IPS-NIHi11 (cell line): ENCODE measurements around the gene PGM3.

Experiments
- DNase-seq: peaks from one replicate; pipeline ENCODE4 v3.0.0; 2012; ENCODE audit warnings: mixed read lengths, low spot score

The PGM3 gene

DNA sequence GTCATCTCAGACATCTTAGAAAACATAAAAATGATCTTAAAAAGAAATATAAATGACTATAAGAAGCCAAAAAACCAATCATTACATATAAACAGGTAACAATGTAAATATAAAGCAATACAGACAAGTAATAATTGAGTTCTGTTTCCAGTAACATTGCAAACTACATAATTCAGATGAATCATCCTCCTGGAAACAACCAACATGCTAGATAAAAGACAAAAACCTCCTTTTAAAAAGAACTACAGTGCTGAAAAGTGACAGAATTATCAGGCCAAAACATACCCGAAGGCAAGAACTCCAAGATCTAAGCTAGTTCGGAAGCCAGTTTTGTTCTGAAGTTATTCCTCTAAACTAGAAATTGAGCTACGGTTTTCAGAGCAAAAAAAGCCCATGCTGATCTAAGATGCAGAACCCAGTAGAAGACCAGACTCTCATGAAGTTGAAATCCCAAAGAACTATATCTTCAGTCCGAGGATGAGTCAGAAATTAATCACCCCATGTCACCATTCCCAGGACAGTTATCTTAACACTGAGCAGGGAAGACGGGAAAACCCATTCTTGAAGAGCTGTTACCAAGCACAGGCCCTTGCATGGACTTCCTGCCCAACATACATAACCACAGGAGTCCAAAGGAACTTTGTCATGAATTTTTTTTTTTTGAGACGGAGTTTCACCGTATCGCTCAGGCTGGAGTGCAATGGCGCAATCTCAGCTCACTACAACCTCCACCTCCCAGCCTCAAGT is 9.8 kb downstream of the PGM3 start:
- DNase-seq = no peak

GRCh38 chr6:83182114-83182513 is 11.0 kb downstream of the PGM3 start:
- no peak for DNase-seq

DNA sequence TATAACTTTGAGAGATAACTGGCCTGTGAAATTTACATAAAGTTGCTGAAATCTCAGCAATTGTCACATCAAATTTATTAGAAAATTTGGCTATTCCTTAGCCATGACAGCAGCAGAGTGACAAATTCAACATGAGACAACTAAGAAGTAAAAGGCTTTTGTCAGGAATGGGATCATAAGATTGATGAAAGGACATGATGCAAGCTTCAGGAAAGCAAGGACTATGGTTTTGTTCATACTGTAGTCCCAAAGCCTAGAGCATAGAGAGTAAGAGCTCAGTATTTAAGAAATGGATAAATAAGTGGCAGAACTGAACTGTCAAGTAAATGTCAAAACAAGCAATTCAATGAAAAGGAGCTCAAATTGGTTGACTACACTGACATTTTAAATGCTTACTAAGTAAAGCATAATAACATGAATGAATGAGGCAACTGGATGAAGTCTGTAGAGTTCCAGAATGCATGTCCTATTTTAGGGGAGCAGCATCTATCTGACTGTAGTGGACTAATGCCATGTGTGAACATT is 12.6 kb downstream of the PGM3 start:
- DNase-seq = no peak

- DNase-seq = no peak
Observed at GRCh38 chr6:83176246-83176645, 16.8 kb downstream of the PGM3 start.

DNA sequence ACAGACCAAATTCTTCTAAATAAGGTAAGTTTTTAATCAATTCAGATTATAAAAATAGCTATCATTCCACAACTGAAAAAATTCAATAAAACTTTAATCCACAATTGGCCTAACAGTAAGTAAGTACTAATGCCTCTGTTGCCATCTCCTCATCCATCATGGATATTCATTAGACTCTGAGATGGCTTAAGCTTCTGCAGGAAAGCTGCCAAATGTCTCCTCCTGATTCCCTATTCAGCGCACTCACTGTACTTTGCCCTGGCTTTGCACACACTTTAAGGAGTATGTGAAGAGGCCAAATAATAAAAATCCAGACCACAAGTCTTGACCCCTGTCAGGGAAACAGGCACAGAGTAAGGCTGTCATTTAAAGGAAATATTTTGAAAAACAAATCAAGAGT is 23.6 kb downstream of the PGM3 start:
- no peak for DNase-seq

DNA sequence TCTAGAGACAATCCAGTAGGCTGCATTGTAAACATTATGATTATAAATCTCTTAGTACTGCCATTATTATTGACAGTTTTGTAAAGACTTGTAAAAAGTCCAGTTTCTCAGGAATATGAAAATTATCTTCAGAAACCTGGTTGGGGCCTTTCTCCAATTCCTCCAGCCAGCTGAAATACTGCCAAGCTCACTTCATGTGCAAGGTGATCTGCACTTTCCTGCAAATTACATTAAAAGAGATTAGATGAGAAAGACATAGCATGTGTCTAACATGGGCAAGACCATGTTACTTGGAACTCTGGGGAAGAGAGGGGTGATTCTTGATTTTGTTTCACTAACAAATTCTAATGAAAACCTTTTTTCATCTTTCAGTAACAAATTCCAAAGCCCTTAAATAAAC is 24.0 kb downstream of the PGM3 start:
- DNase-seq = no peak

DNA sequence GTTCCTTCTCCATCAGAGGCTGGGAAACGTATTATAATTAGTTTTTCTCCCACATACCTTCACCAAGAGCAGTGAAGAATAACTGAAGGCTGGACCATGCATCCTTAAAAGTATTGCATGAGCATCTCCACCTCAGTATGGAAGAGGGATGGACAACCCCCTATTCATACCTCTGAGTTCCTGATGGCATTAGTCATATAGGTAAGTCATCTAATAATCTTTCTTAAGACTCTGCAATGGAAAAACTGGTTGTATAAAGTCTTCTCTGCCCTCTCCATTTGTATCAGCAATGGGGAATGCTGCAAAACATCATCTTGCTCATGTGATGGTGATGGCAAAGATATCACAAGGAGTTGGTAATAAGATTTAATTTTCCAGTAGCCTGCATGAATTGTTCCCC is 24.5 kb downstream of the PGM3 start:
- DNase-seq = no peak

DNA sequence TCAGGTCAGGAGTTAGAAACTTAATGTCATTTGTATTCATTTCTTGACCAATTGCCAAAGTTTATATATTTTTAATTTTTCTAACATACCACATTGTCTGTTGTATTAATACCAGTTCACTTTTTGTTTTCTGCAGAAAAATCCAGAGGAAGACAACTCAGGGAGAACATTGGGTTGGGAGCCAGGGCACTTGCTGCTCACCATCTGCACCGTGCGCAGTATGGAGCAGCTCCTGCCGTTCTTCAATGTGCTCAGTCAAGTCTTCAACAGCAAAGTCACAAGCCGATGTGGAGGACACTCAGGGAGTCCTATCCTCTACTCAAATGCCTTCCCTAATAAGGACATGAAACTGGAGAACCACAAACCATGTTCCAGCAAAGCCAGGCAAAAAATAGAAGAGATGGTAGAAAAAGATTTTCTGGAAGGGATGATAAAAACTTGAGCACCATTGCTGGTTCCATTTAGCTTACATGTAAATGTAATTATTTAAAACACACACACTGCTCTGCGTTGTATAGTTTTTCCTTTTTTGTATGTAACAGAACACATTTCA is 25.3 kb downstream of the PGM3 start:
- DNase-seq = no peak

- no peak for DNase-seq
Observed at GRCh38 chr6:83160167-83160566, 32.9 kb downstream of the PGM3 start.

DNA sequence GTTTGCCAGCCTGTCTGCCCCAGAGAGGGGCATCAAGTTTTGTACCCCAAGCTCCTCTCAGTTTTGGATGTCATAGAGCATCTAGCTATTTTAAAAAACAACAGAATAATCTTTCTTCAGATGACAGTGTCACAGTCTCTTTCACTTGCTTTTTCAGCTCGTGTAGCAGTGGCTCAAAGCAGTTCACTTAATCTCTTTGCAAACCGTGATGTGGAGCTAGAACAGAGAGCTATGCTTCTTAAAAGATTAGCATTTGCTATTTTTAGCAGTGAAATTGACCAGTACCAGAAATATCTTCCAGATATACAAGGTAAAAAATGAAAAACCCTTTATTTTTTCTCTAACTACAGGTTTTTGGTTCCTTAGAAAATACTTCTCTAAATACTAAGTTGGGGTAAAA is 37.3 kb downstream of the PGM3 start:
- DNase-seq = no peak

DNA sequence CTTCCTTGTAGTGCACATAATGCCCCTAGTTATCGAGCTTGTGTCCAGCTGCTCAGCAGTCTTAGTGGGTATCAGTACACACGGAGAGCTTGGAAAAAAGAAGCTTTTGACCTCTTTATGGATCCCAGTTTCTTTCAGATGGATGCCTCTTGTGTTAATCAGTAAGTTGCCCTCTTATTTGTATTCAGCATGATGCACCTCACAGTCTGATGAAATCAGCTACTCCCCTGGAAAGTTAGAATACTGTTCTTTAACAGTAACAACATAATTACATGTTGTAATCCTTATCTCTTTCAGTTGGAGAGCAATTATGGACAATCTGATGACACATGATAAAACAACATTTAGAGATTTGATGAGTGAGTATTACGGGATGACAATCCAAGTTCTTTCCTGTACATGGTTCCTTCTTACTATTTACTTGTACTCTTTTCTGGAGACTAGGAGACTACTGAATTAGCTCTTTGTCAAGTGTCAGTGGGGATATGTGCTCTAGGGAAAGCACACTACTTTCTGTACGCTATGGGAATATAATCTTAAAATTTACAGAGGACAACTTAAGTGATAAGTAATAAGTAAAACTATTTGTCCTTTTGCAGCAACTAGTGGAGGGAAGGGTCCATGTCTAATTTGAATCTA is 39.1 kb downstream of the PGM3 start:
- no peak for DNase-seq

- no peak for DNase-seq
Observed at GRCh38 chr6:83152913-83153312, 40.2 kb downstream of the PGM3 start.

GRCh38 chr6:83151114-83151513 is 42.0 kb downstream of the PGM3 start:
- DNase-seq = no peak

GRCh38 chr6:83138758-83139157 is 54.3 kb downstream of the PGM3 start:
- DNase-seq = no peak

GRCh38 chr6:83138118-83138722 is 54.8 kb downstream of the PGM3 start:
- DNase-seq = no peak

- DNase-seq = no peak
Observed at GRCh38 chr6:83132121-83132520, 60.9 kb downstream of the PGM3 start.

DNA sequence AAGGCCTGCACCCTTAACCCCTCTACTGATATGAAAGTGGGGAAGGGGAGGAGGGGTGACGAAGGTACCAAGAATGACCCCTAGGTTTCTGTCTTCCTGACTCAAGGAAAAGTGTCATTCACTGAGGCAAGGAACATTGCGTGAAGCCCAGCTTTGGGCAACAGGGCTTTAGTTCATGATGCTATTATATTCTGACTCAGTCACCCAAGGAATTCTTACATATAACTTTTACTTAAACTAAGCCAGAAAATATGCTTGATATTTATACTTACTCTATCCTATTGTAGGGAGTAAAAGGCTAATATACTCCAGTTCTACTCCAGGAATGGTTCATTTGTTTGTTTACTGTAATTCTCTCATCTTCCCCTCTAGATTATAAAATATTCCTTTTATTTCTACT is 65.1 kb downstream of the PGM3 start:
- no peak for DNase-seq

DNA sequence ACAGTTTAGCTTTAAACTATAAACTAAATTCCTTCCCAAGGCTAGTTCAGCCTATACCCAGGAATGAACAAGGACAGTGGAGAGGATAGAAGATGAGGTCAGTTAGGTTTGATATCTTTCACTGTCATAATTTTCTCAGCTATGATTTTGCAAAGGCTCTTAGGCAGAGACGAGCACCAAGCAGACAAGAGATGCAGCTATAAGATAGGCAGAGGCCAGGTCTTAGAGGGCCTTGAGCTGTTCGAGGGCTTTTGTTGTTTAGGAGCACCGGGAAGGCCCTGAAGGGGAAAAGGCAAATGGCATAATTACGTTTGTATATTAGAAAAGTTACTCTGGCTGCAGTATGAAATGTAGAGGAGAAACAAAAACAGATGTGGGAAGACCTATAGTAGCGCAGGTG is 65.8 kb downstream of the PGM3 start:
- DNase-seq = no peak

DNA sequence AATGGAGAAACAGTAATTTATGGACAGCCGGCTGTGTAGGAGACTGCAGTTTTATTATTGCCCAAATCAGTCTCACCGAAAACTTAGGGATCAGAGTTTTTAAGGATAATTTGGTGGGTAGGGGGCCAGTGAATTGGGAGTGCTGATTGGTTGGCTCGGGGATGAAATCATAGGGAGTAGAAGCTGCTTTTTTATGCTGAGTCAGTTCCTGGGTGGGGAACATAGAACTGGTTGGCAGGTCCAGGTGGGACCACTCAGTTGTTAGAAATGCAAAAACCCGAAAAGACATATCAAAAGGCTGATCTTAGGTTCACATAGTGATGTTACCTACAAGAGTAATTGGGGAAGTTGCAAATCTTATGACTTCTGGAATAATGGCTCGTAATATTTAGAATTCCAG is 66.3 kb downstream of the PGM3 start:
- no peak for DNase-seq

GRCh38 chr6:83126223-83126622 is 66.8 kb downstream of the PGM3 start:
- DNase-seq = no peak

- DNase-seq = no peak
Observed at GRCh38 chr6:83125425-83125824, 67.6 kb downstream of the PGM3 start.

DNA sequence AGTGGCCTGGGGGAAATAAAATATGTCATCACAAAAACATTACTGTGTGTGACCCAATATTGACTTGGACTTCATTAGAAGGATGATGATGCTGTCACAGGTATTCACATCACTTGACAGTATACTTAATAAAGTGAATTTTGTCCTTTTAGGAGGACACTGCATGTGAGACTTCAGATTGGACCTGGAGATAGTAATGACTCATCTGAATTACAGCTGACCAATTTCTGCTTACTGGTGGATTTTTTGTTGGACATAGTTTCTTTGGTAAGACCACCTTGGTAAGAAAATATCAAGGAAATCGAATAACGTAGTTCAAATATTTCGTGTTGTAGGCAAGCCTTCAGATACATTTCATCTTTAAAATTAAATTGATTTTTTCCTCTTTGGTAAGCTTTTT is 68.5 kb downstream of the PGM3 start:
- DNase-seq = no peak

- DNase-seq = no peak
Observed at GRCh38 chr6:83119742-83120300, 73.2 kb downstream of the PGM3 start.
